ENCODE measurements around the gene ZNF219. TPM values are rescaled to one million over a fixed set of nuclear protein-coding genes. Genes with fewer than 3 reads are reported as not detected.

ZNF219 gene
- total RNA-seq, 1 donor from 2014 or later: 44.9 TPM

- H3K9me3 ChIP-seq (replicated peaks): no peaks in the 10 kb centered on the region
- H3K4me1 ChIP-seq: peaks cover 52% of the 10 kb centered on the region
- peak overlapping the region; percentile 83 for H3K27ac ChIP-seq (replicated peaks)
- peak overlapping the region; percentile 71 for H3K4me3 ChIP-seq
- DNase-seq: no peak
- no peaks in the 10 kb centered on the region for H3K27me3 ChIP-seq (ENCODE audit: low read depth)
- TF ChIP-seq, protein P1, sequence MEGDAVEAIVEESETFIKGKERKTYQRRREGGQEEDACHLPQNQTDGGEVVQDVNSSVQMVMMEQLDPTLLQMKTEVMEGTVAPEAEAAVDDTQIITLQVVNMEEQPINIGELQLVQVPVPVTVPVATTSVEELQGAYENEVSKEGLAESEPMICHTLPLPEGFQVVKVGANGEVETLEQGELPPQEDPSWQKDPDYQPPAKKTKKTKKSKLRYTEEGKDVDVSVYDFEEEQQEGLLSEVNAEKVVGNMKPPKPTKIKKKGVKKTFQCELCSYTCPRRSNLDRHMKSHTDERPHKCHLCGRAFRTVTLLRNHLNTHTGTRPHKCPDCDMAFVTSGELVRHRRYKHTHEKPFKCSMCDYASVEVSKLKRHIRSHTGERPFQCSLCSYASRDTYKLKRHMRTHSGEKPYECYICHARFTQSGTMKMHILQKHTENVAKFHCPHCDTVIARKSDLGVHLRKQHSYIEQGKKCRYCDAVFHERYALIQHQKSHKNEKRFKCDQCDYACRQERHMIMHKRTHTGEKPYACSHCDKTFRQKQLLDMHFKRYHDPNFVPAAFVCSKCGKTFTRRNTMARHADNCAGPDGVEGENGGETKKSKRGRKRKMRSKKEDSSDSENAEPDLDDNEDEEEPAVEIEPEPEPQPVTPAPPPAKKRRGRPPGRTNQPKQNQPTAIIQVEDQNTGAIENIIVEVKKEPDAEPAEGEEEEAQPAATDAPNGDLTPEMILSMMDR (IDR thresholded peaks at IDR 0.05; ENCODE audit: borderline replicate concordance): no peak
- H3K36me3 ChIP-seq: peaks cover 8% of the 10 kb centered on the region
- intact Hi-C loops (cut with micrococcal nuclease): no loop called here
These were observed 1.3 kb downstream of the ZNF219 start for GRCh38 chr14:21096978-21097635.

GRCh38 chr14:21096438-21096837, 2.0 kb downstream of the ZNF219 start:
- no peak for DNase-seq
- H3K9me3 ChIP-seq (replicated peaks): no peaks in the 10 kb centered on the region
- H3K27ac ChIP-seq (replicated peaks): peak overlapping the region; percentile 83
- H3K4me1 ChIP-seq: peaks cover 54% of the 10 kb centered on the region
- H3K27me3 ChIP-seq (ENCODE audit: low read depth): no peaks in the 10 kb centered on the region
- peak overlapping the region; percentile 71 for H3K4me3 ChIP-seq
- intact Hi-C loops (cut with micrococcal nuclease): no loop called here
- TF ChIP-seq, protein P1 (IDR thresholded peaks at IDR 0.05; ENCODE audit: borderline replicate concordance): no peak
- H3K36me3 ChIP-seq: peaks cover 15% of the 10 kb centered on the region

DNA sequence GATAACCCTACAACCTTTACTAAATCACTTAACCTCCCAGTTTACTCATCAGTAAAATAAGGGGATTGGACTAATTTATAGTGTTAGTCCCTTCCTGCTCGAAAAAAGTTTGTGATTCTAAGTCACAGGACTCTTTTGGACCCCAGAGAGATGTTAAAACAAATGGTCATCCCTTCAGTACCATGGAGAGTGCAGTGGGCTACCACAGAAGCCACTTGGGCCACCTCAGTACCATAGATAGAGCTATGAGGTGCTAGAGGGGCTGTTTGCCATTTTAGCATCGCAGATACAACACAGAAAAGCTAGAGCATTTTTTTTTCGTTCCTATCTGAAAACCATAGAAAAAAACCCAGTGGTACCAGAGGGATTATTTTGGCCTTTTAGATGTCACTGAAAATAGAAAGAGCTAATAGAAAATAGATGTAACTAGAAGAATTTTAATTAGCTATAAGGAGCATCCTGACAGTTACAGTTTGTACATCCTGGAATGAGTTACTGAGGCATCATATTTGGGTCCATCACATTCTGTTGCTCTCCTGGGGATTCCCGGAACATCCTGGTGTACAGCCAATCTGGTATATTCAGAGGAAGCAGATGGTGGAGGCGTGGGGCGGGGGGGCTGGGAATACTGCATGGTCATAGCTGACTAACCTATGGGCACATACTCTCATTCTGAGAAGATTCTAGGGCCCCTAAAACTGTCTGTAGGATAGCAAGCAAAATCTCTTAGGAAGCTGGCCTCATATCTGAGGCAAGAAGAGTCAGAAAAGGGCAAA, 2.8 kb downstream of the ZNF219 start:
- DNase-seq: no peak
- H3K36me3 ChIP-seq: peaks cover 23% of the 10 kb centered on the region
- no peaks in the 10 kb centered on the region for H3K9me3 ChIP-seq (replicated peaks)
- intact Hi-C loops (cut with micrococcal nuclease): no loop called here
- no peak overlapping the region for H3K4me3 ChIP-seq
- H3K27ac ChIP-seq (replicated peaks): peak overlapping the region; percentile 83
- TF ChIP-seq, protein P1 (IDR thresholded peaks at IDR 0.05; ENCODE audit: borderline replicate concordance): no peak
- H3K4me1 ChIP-seq: peaks cover 54% of the 10 kb centered on the region
- no peaks in the 10 kb centered on the region for H3K27me3 ChIP-seq (ENCODE audit: low read depth)

- H3K4me3 ChIP-seq: no peak overlapping the region
- peaks cover 38% of the 10 kb centered on the region for H3K36me3 ChIP-seq
- intact Hi-C loops (cut with micrococcal nuclease): no loop called here
- no peaks in the 10 kb centered on the region for H3K27me3 ChIP-seq (ENCODE audit: low read depth)
- peaks cover 45% of the 10 kb centered on the region for H3K4me1 ChIP-seq
- TF ChIP-seq, protein P1 (IDR thresholded peaks at IDR 0.05; ENCODE audit: borderline replicate concordance): no peak
- DNase-seq: no peak
- H3K9me3 ChIP-seq (replicated peaks): no peaks in the 10 kb centered on the region
- H3K27ac ChIP-seq (replicated peaks): no peak overlapping the region
These were observed 4.4 kb downstream of the ZNF219 start for GRCh38 chr14:21093769-21094681.

DNA sequence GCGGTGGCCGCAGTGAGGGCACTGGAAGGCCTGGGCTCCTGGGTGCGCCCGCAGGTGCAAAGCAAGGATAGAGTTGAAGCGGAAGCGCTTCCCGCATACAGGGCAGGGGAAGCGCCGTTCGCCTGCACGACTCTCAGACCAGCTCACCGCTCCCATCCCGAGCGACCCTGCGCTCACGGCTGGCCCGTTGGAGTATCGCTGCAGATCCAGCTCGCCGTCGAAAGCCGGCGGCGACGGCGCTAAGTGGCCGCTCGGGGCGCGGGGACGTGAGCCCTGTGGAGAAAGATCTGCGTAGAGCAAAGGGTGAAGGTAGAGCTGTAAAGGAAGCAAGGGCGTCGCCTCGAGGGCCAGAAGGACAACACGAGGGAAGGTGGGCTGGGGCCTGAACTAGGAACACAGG, 5.4 kb downstream of the ZNF219 start:
- TF ChIP-seq, protein P1 (IDR thresholded peaks at IDR 0.05; ENCODE audit: borderline replicate concordance): no peak
- intact Hi-C loops (cut with micrococcal nuclease): no loop called here
- Histone ChIP-seq H3K9me3 (replicated peaks) (no peaks in the 10 kb centered on the region), H3K4me3 (no peak overlapping the region), H3K27me3 (ENCODE audit: low read depth) (no peaks in the 10 kb centered on the region), H3K36me3 (peaks cover 43% of the 10 kb centered on the region), H3K4me1 (peaks cover 43% of the 10 kb centered on the region), H3K27ac (replicated peaks) (no peak overlapping the region)
- DNase-seq: no peak

Measured in left ventricle myocardium inferior (tissue), 1 donor.